Lung microvascular endothelial cell (primary cell): ENCODE results near the gene RNF220. TPM values are rescaled to one million over a fixed set of nuclear protein-coding genes. Genes with fewer than 3 reads are reported as not detected.
"Not testable (repeated sequence)": the region's sequence is repeated elsewhere in the genome, so short reads cannot be mapped to it uniquely, and the experiment has no call there.

ENCODE experiments used
- DNase-seq, 2 donors: peaks; one replicate each; pipeline versions ENCODE4 v3.0.0 to v3.0.0-alpha.2; 2010; ENCODE audit warnings: low read depth in 2 of 2
- total RNA-seq: library from RNA; depleted of rRNA; stranded (reverse); fragments of >200 nt; gene quantifications from 2 replicates; pipeline ENCODE4 v1.2.1, GENCODE V29; 2014

Gene RNF220
- total RNA-seq, 1 donor from 2014 or later = 53.6 TPM

DNA sequence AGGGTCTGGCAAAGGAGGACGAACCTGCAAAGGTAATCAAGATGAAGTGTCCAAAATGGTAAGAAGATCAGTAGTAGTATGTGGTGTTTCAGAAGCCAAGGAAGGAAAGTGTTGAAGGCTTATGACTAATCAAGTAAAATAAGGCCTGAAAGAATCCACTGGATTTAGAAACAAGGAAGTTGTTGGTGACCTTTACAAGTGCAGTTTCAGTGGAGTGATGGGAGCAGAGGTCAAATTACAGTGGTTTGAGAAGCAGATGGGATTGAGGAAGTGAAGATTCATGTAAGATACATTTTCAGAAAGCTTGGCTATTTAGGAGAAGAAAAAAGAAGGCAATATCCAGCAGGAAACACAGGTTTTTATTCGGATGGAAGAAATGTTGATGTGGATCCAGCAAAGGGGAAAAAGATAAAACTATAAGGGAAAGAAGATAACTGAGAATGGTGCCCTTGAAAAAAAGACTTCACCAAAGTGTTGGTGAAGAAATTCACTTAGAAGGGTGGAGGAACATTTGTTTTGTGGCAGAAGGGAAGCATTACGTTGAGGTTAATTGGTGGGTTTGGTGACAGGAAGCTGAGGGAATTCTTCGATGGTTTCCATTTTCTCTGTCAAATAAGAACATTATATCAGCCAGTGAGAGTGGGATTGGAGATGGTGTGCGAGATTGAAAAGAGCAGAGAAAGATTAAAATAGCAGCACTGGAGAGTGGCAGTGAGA is 271.6 kb downstream of the RNF220 start:
- DNase-seq = peak in 1 of 2 donors; percentile 72

DNA sequence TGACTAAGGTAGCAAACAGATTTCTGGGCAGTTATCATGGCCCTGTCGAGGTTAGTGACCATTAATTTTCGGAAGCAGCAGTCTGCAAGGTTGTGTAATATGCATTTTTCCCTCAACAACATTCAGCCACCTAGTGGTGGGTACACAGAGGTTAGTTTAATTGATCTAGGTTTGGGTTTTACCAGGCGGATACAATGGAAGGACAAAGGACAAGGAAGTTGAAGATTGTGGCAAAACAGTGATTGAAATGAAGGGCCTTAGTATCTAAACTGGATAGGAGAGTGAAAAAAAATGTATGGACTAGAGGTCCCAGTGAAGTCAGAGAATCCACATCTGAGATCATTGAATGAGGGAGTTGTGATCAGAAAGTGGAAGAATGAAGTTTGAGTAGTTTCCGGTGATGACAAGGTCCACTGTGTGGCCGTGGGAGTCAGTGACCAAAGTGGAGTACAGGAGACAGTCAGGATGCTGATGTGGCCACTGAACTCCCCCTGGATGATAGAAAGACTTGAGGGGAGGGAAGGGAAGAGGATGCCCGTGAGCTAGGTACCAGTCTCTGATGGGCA is 272.2 kb downstream of the RNF220 start:
- peak; percentile 41 to 72 for DNase-seq

DNA sequence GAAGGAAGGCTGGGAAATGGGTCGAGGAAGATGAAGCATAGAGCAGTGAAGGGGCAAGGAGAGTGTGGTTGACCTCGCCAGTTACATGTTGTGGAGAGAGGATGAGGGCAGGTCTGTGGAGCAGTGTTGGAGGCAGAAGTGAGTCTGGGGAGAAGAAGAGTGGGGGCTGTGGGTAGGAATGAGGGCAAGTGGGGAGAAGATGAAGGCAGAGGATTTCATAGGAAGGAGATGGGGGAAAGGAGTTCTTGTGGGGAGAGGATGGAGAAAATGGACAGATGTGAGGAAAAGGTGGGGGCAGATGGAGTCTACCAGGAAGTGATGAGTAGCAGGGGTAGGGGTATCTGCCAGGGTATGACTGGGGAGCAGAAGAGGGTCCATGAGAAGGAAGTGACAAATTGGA is 273.1 kb downstream of the RNF220 start:
- DNase-seq = no peak

GRCh38 chr1:44678626-44679025 is 273.6 kb downstream of the RNF220 start:
- DNase-seq = no peak

DNA sequence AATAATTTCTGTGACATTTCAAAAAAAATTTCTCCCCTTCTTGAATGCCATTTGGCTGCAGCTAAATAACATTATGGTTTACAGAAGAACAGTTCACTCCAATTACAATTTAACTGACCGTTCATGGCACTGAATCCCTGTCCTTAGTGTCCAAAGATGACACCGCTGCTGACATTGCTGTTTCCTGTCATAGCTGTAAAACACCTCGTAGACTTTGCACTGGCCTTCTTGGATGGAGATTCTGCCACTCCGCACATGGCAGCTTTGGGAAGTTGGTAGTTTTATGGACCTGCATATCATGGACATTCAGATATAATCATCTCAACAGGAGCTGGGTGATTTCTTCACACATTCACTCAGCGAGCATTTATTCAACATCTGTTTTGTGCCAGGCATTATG is 274.4 kb downstream of the RNF220 start:
- no peak for DNase-seq

GRCh38 chr1:44681905-44682882 is 277.1 kb downstream of the RNF220 start:
- no peak for DNase-seq

DNA sequence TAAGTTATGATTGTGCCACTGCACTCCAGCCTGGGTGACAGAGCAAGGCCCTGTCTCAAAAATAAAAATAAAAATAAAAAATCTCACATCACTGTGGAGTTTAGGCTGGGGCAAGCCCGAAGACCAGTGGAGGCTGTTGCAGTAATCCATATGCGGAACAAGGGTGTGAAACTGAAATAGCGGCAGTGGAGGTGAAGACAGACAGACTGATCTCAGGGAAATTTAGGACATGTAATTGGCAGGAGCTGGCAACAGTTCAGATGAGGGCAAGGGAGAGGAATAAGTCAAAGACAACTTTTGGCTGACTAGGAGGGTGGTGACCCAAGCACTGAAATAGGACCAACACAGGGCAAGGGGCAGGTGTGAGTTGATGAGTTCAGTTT is 277.8 kb downstream of the RNF220 start:
- DNase-seq = no peak

- no peak for DNase-seq
Observed at GRCh38 chr1:44684525-44684924, 279.5 kb downstream of the RNF220 start.

DNA sequence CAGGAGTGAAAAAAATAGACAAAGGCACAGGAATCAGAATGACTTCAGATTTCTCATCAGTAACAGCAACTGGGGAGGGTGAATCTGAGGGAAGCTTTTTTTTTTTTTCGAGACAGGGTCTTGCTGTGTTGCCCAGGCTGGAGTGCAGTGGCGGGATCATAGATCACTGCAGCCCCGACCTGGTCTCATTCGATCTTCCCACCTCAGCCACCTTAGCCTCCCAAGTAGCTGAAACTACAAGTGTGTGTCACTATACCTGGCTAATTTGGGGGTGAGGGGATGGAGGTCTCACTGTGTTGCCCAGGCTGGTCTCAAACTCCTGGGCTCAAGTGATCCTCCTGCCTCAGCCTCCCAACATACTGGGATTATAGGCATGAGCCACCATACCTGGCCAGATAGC is 280.2 kb downstream of the RNF220 start:
- DNase-seq = no peak

- no peak for DNase-seq
Observed at GRCh38 chr1:44685881-44686280, 280.8 kb downstream of the RNF220 start.

GRCh38 chr1:44688760-44689446 is 283.8 kb downstream of the RNF220 start:
- no peak for DNase-seq

DNA sequence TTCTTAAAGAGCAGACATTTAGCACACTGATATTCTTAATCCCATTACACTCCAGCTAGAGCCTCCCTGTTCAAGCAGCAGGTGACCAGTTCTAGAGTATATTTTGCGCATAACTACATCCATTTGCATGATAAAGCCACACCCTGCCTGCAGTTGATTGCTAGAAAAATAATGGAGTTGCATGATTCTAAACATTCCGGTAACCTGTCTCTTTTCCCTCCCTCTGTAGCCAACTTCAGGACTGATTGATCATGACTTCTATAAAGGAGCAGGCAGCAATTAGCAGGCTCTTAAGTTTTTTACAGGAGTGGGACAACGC is 284.4 kb downstream of the RNF220 start:
- no peak for DNase-seq

GRCh38 chr1:44693159-44693558 is 288.1 kb downstream of the RNF220 start:
- DNase-seq = no peak

DNA sequence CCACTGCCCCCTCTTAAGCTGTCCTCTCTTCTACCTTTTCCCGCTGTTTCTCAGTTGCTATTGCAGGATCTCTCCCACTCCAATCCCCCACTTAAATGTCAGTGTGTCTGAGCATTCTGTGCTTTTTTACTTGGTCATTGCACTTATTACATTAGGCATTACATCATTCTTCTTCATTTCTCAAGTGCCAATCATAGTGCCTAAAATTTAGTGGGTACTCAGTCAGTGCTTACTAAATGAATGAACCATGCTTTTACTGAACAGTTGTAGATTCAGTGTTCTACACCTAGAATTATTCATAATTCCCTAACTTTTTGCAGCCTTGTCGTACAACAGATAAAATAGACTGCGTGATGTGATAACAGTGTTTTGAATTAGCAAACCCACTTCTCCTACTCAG is 288.8 kb downstream of the RNF220 start:
- no peak for DNase-seq

GRCh38 chr1:44694863-44695478 is 289.9 kb downstream of the RNF220 start:
- no peak for DNase-seq

DNA sequence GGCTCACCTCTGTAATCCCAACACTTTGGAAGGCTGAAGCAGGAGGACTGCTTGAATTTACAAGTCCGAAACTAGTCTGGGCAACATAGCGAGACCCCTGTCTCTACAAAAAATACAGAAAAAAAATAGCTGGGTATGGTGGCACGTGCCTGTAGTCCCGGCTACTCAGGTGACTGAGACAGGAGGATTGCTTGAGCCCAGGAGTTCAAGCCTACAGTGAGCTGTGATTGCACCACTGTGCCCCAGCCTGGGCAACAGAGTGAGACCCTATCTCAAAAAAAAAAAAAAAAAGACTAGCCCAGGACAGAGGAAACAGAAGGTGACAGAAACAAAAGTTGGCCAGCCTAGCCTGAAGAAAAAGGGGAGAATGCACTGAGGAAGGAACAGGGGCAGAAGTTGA is 290.6 kb downstream of the RNF220 start:
- no peak for DNase-seq

- DNase-seq = no peak
Observed at GRCh38 chr1:44696101-44696500, 291.0 kb downstream of the RNF220 start.

- no peak for DNase-seq
Observed at GRCh38 chr1:44696789-44697345, 291.8 kb downstream of the RNF220 start.

- no peak for DNase-seq
Observed at GRCh38 chr1:44698138-44698537, 293.1 kb downstream of the RNF220 start.

DNA sequence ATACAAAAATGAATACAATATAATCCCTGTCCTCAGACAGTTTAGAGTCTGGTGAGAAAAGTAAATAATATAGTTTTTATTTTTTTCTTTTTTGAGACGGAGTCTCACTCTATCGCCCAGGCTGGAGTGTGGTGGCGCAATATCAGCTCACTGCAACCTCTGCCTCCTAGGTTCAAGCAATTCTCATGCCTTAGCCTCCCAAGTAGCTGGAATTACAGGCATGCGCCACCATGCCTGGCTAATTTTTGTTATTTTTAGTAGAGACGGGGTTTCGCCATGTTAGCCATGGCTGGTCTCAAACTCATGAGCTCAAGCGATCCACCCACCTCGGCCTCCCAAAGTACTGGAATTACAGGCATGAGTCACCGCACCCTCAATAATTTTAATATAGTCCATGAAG is 294.3 kb downstream of the RNF220 start:
- DNase-seq = not testable (repeated sequence)

- no peak for DNase-seq
Observed at GRCh38 chr1:44700573-44700972, 295.5 kb downstream of the RNF220 start.
